ENCODE results near the gene ST6GAL2. TPM values are rescaled to one million over a fixed set of nuclear protein-coding genes. Genes with fewer than 3 reads are reported as not detected.

ST6GAL2 gene
- total and polyA plus RNA-seq, 2 experiments from 2014 or later = 13.4 to 25.7 TPM

GRCh38 chr2:106800976-106801655, 84.9 kb downstream of the ST6GAL2 start:
- Histone ChIP-seq H2AFZ (no peak overlapping the region), H3K4me2 (no peak overlapping the region), H3K4me1 (ENCODE audit: insufficient read depth) (no peaks in the 10 kb centered on the region), H3K27ac (ENCODE audit: low read depth) (no peak overlapping the region), H3K27me3 (ENCODE audit: insufficient read depth) (no peaks in the 10 kb centered on the region), H3K36me3 (ENCODE audit: insufficient read depth) (no peaks in the 10 kb centered on the region), H3F3A (replicated peaks; ENCODE audit: low read depth) (no peaks in the 10 kb centered on the region), H4K20me1 (replicated peaks; ENCODE audit: insufficient read depth) (no peaks in the 10 kb centered on the region), H3K79me2 (replicated peaks; ENCODE audit: insufficient read depth) (no peaks in the 10 kb centered on the region), H3K9me2 (ENCODE audit: insufficient read depth) (peaks cover 4% of the 10 kb centered on the region; the same call in 1 of the 2 replicates), H3K4me3 (no peak overlapping the region)
- ATAC-seq (peak; percentile 87), DNase-seq (ENCODE audit: low spot score) (peak; percentile 68)
- Mint-ChIP-seq H3K4me1 (peaks cover 10% of the 10 kb centered on the region), H3K27me3 (ENCODE audit: insufficient read depth, low read depth, poor library complexity) (no peaks in the 10 kb centered on the region), H3K4me3 (no peak overlapping the region), H3K36me3 (ENCODE audit: low read depth) (peaks cover 8% of the 10 kb centered on the region), H3K27ac (no peak overlapping the region), H3K9me3 (no peaks in the 10 kb centered on the region)
- TF ChIP-seq ZNF331 (CRISPR knock-in tag; IDR thresholded peaks at IDR 0.05; ENCODE audit: low read depth) (no peak), EZH2 (IDR thresholded peaks at IDR 0.05; ENCODE audit: low read depth, unreplicated experiment) (no peak), ZNF462 (CRISPR knock-in tag; IDR thresholded peaks at IDR 0.05) (peak; percentile 78)

GRCh38 chr2:106800180-106800579, 85.8 kb downstream of the ST6GAL2 start:
- peaks cover 10% of the 10 kb centered on the region for H3K4me1 Mint-ChIP-seq
- no peaks in the 10 kb centered on the region for H3K36me3 ChIP-seq (ENCODE audit: insufficient read depth)
- no peaks in the 10 kb centered on the region for H3K27me3 Mint-ChIP-seq (ENCODE audit: insufficient read depth, low read depth, poor library complexity)
- ATAC-seq (no peak), DNase-seq (ENCODE audit: low spot score) (no peak)
- no peaks in the 10 kb centered on the region for H3K9me3 Mint-ChIP-seq
- no peak overlapping the region for H3K4me3 ChIP-seq
- H4K20me1 ChIP-seq (replicated peaks; ENCODE audit: insufficient read depth) = no peaks in the 10 kb centered on the region
- H3K79me2 ChIP-seq (replicated peaks; ENCODE audit: insufficient read depth) = no peaks in the 10 kb centered on the region
- no peak overlapping the region for H2AFZ ChIP-seq
- peaks cover 8% of the 10 kb centered on the region for H3K36me3 Mint-ChIP-seq (ENCODE audit: low read depth)
- no peaks in the 10 kb centered on the region for H3F3A ChIP-seq (replicated peaks; ENCODE audit: low read depth)
- H3K4me1 ChIP-seq (ENCODE audit: insufficient read depth) = no peaks in the 10 kb centered on the region
- H3K27ac ChIP-seq (ENCODE audit: low read depth) = no peak overlapping the region
- peaks cover 4% of the 10 kb centered on the region; the same call in 1 of the 2 replicates for H3K9me2 ChIP-seq (ENCODE audit: insufficient read depth)
- H3K4me3 Mint-ChIP-seq = no peak overlapping the region
- H3K27me3 ChIP-seq (ENCODE audit: insufficient read depth) = no peaks in the 10 kb centered on the region
- H3K27ac Mint-ChIP-seq = no peak overlapping the region
- H3K4me2 ChIP-seq = no peak overlapping the region
- TF ChIP-seq ZNF462 (CRISPR knock-in tag; IDR thresholded peaks at IDR 0.05) (no peak), NANOG (IDR thresholded peaks at IDR 0.05; ENCODE audit: borderline replicate concordance) (no peak), POLR2AphosphoS5 (IDR thresholded peaks at IDR 0.05; ENCODE audit: low read depth) (no peak), EZH2phosphoT487 (IDR thresholded peaks at IDR 0.05; ENCODE audit: unreplicated experiment) (no peak)
